MCF 10A (cell line): Measurements from ENCODE around the gene WIPF2. TPM values are rescaled to one million over a fixed set of nuclear protein-coding genes. Genes with fewer than 3 reads are reported as not detected.
"Not testable (repeated sequence)": the region's sequence is repeated elsewhere in the genome, so short reads cannot be mapped to it uniquely, and the experiment has no call there.

Experiments used
- BruUV-seq: library from RNA; stranded (reverse); fragments of 400-500 nt; replicated peaks from 2 replicates; lab custom pipeline; 2021; lab: Mats Ljungman, UMichigan
- CTCF ChIA-PET: fragments of 300-600 bp; sonication (Branson Sonifier 250); formaldehyde crosslinking; extraction: SDS; loops from one replicate; lab custom pipeline; 2021; ENCODE audit warnings: antibody characterized with exemption, inconsistent platforms; lab: Yijun Ruan, JAX
- POLR2A ChIA-PET: fragments of 300-600, 350-650 bp; sonication (Branson Sonifier 250); formaldehyde crosslinking; extraction: SDS; loops from one replicate; lab custom pipeline; 2020; ENCODE audit warnings: antibody characterized with exemption, inconsistent platforms; lab: Yijun Ruan, JAX
- DNase-seq: peaks from one replicate; pipeline ENCODE4 v3.0.0-alpha.2; 2018; ENCODE audit not compliant: unreplicated experiment
- H3K27ac Mint-ChIP-seq: one replicate; pipeline ENCODE4 v1.8.0; 2022; ENCODE audit warnings: mild to moderate bottlenecking, low read depth, mixed read lengths; ENCODE audit not compliant: unreplicated experiment
- H3K27me3 Mint-ChIP-seq: one replicate; pipeline ENCODE4 v1.8.0; 2022; ENCODE audit warnings: mixed read lengths; ENCODE audit not compliant: insufficient read depth, unreplicated experiment
- H3K36me3 Mint-ChIP-seq: one replicate; pipeline ENCODE4 v1.8.0; 2022; ENCODE audit warnings: mild to moderate bottlenecking, moderate library complexity, mixed read lengths; ENCODE audit not compliant: insufficient read depth, unreplicated experiment
- H3K4me1 Mint-ChIP-seq: one replicate; pipeline ENCODE4 v1.8.0; 2022; ENCODE audit warnings: mixed read lengths; ENCODE audit not compliant: insufficient read depth, unreplicated experiment
- H3K4me3 Mint-ChIP-seq: one replicate; pipeline ENCODE4 v1.8.0; 2022; ENCODE audit warnings: mild to moderate bottlenecking, moderate library complexity, mixed read lengths; ENCODE audit not compliant: unreplicated experiment
- H3K9me3 Mint-ChIP-seq: one replicate; pipeline ENCODE4 v1.8.0; 2022; ENCODE audit warnings: mixed read lengths; ENCODE audit not compliant: unreplicated experiment
- CTCF ChIP-seq: fragments of 200-600 bp; IDR thresholded peaks from one replicate; pipeline ENCODE4 v1.8.0; 2022; ENCODE audit warnings: antibody characterized with exemption, mild to moderate bottlenecking; ENCODE audit not compliant: unreplicated experiment
- intact Hi-C: fragments of 100-400 bp; cut with micrococcal nuclease; formaldehyde crosslinking; loops from 2 replicates; pipeline ENCODE4 v1.14.1; 2022
- total RNA-seq: library from RNA; stranded (reverse); gene quantifications from 2 replicates; pipeline ENCODE4 v1.2.3, GENCODE V29; 2022

WIPF2 gene
- total RNA-seq, 1 experiment from 2014 or later = 32.8 TPM

GRCh38 chr17:40203131-40203530 lies 16.0 kb upstream of the WIPF2 start:
- no peak for DNase-seq
- no peak for TF ChIP-seq CTCF
- H3K27ac Mint-ChIP-seq = no peak overlapping the region
- no peaks in the 10 kb centered on the region for H3K9me3 Mint-ChIP-seq
- no peak overlapping the region for H3K4me3 Mint-ChIP-seq
- CTCF ChIA-PET = interaction anchor here (0.6 to 5.9 kb wide), 9 partner anchors 11 to 331 kb away, joined by 3 to 131 read pairs (median 5); partner anchors contain the start of genes CDC6 and WIPF2
- H3K4me1 Mint-ChIP-seq = peaks cover 5% of the 10 kb centered on the region
- no peaks in the 10 kb centered on the region for H3K36me3 Mint-ChIP-seq
- BruUV-seq = no TSS peak
- intact Hi-C loops = loop anchor here (2.0 kb wide), 1 partner anchor 152 kb away; no protein-coding TSS in a partner anchor
- no peaks in the 10 kb centered on the region for H3K27me3 Mint-ChIP-seq
- POLR2A ChIA-PET = interaction anchor here (0.9 to 2.4 kb wide), 3 partner anchors 8 to 85 kb away, joined by 3 to 17 read pairs (median 5); partner anchors contain the start of genes CDC6 and WIPF2

DNA sequence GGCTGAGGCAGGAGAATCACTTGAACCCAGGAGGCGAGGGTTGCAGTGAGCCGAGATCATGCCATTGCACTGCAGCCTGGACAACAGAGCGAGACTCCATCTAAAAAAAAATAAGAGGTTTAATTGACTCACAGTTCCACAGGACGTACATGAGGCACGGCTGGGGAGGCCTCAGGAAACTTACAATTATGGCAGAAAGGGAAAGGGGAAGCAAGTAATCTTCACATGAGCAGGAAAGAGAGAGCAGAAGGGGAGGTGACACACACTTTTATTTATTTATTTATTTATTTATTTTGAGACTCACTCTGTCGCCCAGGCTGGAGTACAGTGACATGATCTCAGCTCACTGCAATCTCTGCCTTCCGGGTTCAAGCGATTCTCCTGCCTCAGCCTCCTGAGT lies 12.9 kb upstream of the WIPF2 start:
- H3K27ac Mint-ChIP-seq, BruUV-seq, H3K36me3 Mint-ChIP-seq, H3K4me3 Mint-ChIP-seq, H3K4me1 Mint-ChIP-seq, H3K9me3 Mint-ChIP-seq, CTCF ChIA-PET, DNase-seq, H3K27me3 Mint-ChIP-seq, intact Hi-C loops: not testable (repeated sequence)
- POLR2A ChIA-PET = interaction anchor here (0.6 kb wide), 1 partner anchor 88 kb away, joined by 3 read pairs; no protein-coding TSS in a partner anchor

GRCh38 chr17:40209404-40210093 lies 9.6 kb upstream of the WIPF2 start:
- DNase-seq = no peak
- no peak overlapping the region for H3K27ac Mint-ChIP-seq

DNA sequence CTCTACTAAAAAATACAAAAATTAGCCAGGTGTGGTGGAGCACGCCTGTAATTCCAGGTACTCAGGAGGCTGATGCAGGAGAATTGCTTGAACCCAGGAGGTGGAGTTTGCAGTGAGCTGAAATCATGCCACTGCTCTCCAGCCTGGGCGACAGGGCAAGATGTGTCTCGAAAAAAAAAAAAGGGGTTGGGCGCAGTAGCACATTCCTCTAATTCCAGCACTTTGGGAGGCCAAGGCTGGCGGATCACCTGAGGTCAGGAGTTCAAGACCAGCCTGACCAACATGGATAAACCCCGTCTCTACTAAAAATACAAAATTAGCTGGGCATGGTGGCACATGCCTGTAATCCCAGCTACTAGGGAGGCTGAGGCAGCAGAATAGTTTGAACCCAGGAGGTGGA lies 5.2 kb upstream of the WIPF2 start:
- H3K36me3 Mint-ChIP-seq, intact Hi-C loops, H3K4me1 Mint-ChIP-seq, POLR2A ChIA-PET, H3K27me3 Mint-ChIP-seq, CTCF ChIA-PET, H3K27ac Mint-ChIP-seq, H3K4me3 Mint-ChIP-seq, H3K9me3 Mint-ChIP-seq, BruUV-seq, DNase-seq: not testable (repeated sequence)

More at GRCh38 chr17:40209404-40210093, 9.6 kb upstream of the WIPF2 start:
- intact Hi-C loops = no loop called here
- Mint-ChIP-seq H3K4me1 (no peaks in the 10 kb centered on the region), H3K27me3 (no peaks in the 10 kb centered on the region), H3K36me3 (no peaks in the 10 kb centered on the region), H3K4me3 (no peak overlapping the region), H3K9me3 (no peaks in the 10 kb centered on the region)
- no peak for TF ChIP-seq CTCF
- ChIA-PET POLR2A (interaction anchor here (0.6 to 4.4 kb wide), 4 partner anchors 10 to 1479 kb away, joined by 3 to 19 read pairs (median 4); partner anchors contain the start of genes EIF1 and WIPF2), CTCF (interaction anchor here (0.6 to 3.2 kb wide), 5 partner anchors 8 to 1602 kb away, joined by 3 to 15 read pairs (median 4); partner anchors contain the start of genes P3H4 and WIPF2)
- no TSS peak for BruUV-seq
